GM18873 (cell line): Measurements from ENCODE around the gene OR2H1.

ENCODE experiments used
- ATAC-seq: cut with Tn5 transposase; IDR thresholded peaks from one replicate; pipeline ENCODE4 v1.9.1; 2021; ENCODE audit warnings: mild to moderate bottlenecking, moderate library complexity, moderate number of reproducible peaks; ENCODE audit not compliant: unreplicated experiment, low FRiP score

OR2H1 gene

GRCh38 chr6:29479560-29479959 is 22.6 kb downstream of the OR2H1 start:
- ATAC-seq = no peak

- ATAC-seq = no peak
These were observed 26.2 kb downstream of the OR2H1 start for GRCh38 chr6:29483186-29483585.

GRCh38 chr6:29483735-29484134 is 26.8 kb downstream of the OR2H1 start:
- ATAC-seq = no peak

GRCh38 chr6:29486577-29486976 is 29.6 kb downstream of the OR2H1 start:
- no peak for ATAC-seq

- no peak for ATAC-seq
These were observed 30.2 kb downstream of the OR2H1 start for GRCh38 chr6:29487131-29487530.

- ATAC-seq = no peak
These were observed 30.7 kb downstream of the OR2H1 start, which contains the start of gene MAS1L for GRCh38 chr6:29487660-29488059. Gene MAS1L, minus strand, starts transcription at chr6:29487956. Its CDS starts 54 bp downstream, at chr6:29487902.

GRCh38 chr6:29488874-29489273 is 31.9 kb downstream of the OR2H1 start:
- ATAC-seq = no peak

- no peak for ATAC-seq
These were observed 32.3 kb downstream of the OR2H1 start for GRCh38 chr6:29489286-29489685.

GRCh38 chr6:29490055-29490454 is 33.1 kb downstream of the OR2H1 start:
- ATAC-seq = no peak

GRCh38 chr6:29490552-29490951 is 33.6 kb downstream of the OR2H1 start:
- ATAC-seq = no peak

- no peak for ATAC-seq
These were observed 34.6 kb downstream of the OR2H1 start for GRCh38 chr6:29491574-29491973.

GRCh38 chr6:29493261-29493660 is 36.3 kb downstream of the OR2H1 start:
- ATAC-seq = no peak

- no peak for ATAC-seq
These were observed 37.2 kb downstream of the OR2H1 start for GRCh38 chr6:29494131-29494530.

- no peak for ATAC-seq
These were observed 38.6 kb downstream of the OR2H1 start for GRCh38 chr6:29495571-29495970.

GRCh38 chr6:29496961-29497360 is 40.0 kb downstream of the OR2H1 start:
- no peak for ATAC-seq

GRCh38 chr6:29499704-29500103 is 42.7 kb downstream of the OR2H1 start:
- ATAC-seq = no peak

- no peak for ATAC-seq
These were observed 43.6 kb downstream of the OR2H1 start for GRCh38 chr6:29500594-29500993.

GRCh38 chr6:29501106-29501505 is 44.2 kb downstream of the OR2H1 start:
- ATAC-seq = no peak

GRCh38 chr6:29502181-29502580 is 45.2 kb downstream of the OR2H1 start:
- ATAC-seq = no peak

GRCh38 chr6:29502597-29502996 is 45.6 kb downstream of the OR2H1 start:
- ATAC-seq = no peak

- ATAC-seq = no peak
These were observed 48.0 kb downstream of the OR2H1 start for GRCh38 chr6:29504961-29505360.

- no peak for ATAC-seq
These were observed 48.9 kb downstream of the OR2H1 start for GRCh38 chr6:29505808-29506207.

GRCh38 chr6:29506446-29507067 is 49.6 kb downstream of the OR2H1 start:
- no peak for ATAC-seq
